Astrocyte (in vitro differentiated cells and primary cell): ENCODE results near the gene GFRA1. TPM values are rescaled to one million over a fixed set of nuclear protein-coding genes. Genes with fewer than 3 reads are reported as not detected.

Experiments used
- DNase-seq: peaks from one replicate; pipeline ENCODE4 v3.0.0-alpha.2; 2010; ENCODE audit warnings: low read depth
- FAIRE-seq: peaks from 2 replicates; lab custom pipeline; 2011; peaks lifted over from hg19 to GRCh38; lab: Jason Lieb, UNC
- H2AFZ ChIP-seq: 2 replicates; pipeline ENCODE4 v1.6.0; 2012; ENCODE audit warnings: low read depth, low read length, inconsistent platforms
- H3K27ac ChIP-seq: 2 replicates; pipeline ENCODE4 v1.5.1; 2011; ENCODE audit warnings: low read depth, low read length, inconsistent platforms
- H3K27me3 ChIP-seq: 2 replicates; pipeline ENCODE4 v1.6.0; 2011; ENCODE audit warnings: low read length, inconsistent platforms; ENCODE audit not compliant: insufficient read depth
- H3K36me3 ChIP-seq: 2 replicates; pipeline ENCODE4 v1.5.1; 2011; ENCODE audit warnings: low read length, inconsistent platforms; ENCODE audit not compliant: insufficient read depth
- H3K4me1 ChIP-seq: 2 replicates; pipeline ENCODE4 v1.5.1; 2011; ENCODE audit warnings: low read length, inconsistent platforms; ENCODE audit not compliant: insufficient read depth
- H3K4me2 ChIP-seq: 2 replicates; pipeline ENCODE4 v1.6.0; 2012; ENCODE audit warnings: low read length, inconsistent platforms
- H3K4me3 ChIP-seq: 2 replicates; pipeline ENCODE4 v1.5.1; 2011; ENCODE audit warnings: low read depth, mild to moderate bottlenecking, low read length, inconsistent platforms; ENCODE audit not compliant: insufficient read depth
- H3K79me2 ChIP-seq: 2 replicates; pipeline ENCODE4 v1.6.0; 2012; ENCODE audit warnings: mild to moderate bottlenecking, low read length, inconsistent platforms; ENCODE audit not compliant: insufficient read depth
- H3K9ac ChIP-seq: 2 replicates; pipeline ENCODE4 v1.6.0; 2012; ENCODE audit warnings: mild to moderate bottlenecking, low read length, inconsistent platforms
- H3K9me3 ChIP-seq: 2 replicates; pipeline ENCODE4 v1.5.1; 2012; ENCODE audit warnings: low read depth, mild to moderate bottlenecking, low read length, inconsistent platforms; ENCODE audit not compliant: insufficient read depth
- H4K20me1 ChIP-seq: 2 replicates; pipeline ENCODE4 v1.6.0; 2012; ENCODE audit warnings: low read length, inconsistent platforms; ENCODE audit not compliant: insufficient read depth
- H3K27ac Mint-ChIP-seq: one replicate; pipeline ENCODE4 v1.8.0; 2021; ENCODE audit warnings: mild to moderate bottlenecking, mixed read lengths; ENCODE audit not compliant: unreplicated experiment
- H3K27me3 Mint-ChIP-seq: one replicate; pipeline ENCODE4 v1.8.0; 2021; ENCODE audit warnings: low read depth, mixed read lengths; ENCODE audit not compliant: unreplicated experiment
- H3K36me3 Mint-ChIP-seq: one replicate; pipeline ENCODE4 v1.8.0; 2021; ENCODE audit warnings: low read depth, mixed read lengths; ENCODE audit not compliant: unreplicated experiment
- H3K4me1 Mint-ChIP-seq: one replicate; pipeline ENCODE4 v1.8.0; 2021; ENCODE audit warnings: low read depth, mixed read lengths; ENCODE audit not compliant: unreplicated experiment
- H3K4me3 Mint-ChIP-seq: one replicate; pipeline ENCODE4 v1.8.0; 2021; ENCODE audit warnings: mild to moderate bottlenecking, moderate library complexity, mixed read lengths; ENCODE audit not compliant: unreplicated experiment
- H3K9me3 Mint-ChIP-seq: one replicate; pipeline ENCODE4 v1.8.0; 2021; ENCODE audit warnings: mild to moderate bottlenecking, mixed read lengths; ENCODE audit not compliant: unreplicated experiment
- EZH2 ChIP-seq: IDR thresholded peaks from 2 replicates; pipeline ENCODE4 v1.6.1; 2012; ENCODE audit warnings: mild to moderate bottlenecking, low read length, inconsistent platforms; ENCODE audit not compliant: insufficient read depth
- total RNA-seq: library from RNA; stranded (reverse); gene quantifications from 2 replicates; pipeline ENCODE4 v1.2.1, GENCODE V29; 2021
- TF ChIP-seq, protein P1 (sequence below): IDR thresholded peaks from 2 replicates; pipeline ENCODE4 v1.5.1; 2011; ENCODE audit warnings: low read depth, mild to moderate bottlenecking, inconsistent platforms, low read length, moderate library complexity; ENCODE audit not compliant: insufficient read depth

Gene GFRA1
- total RNA-seq, 1 donor from 2014 or later, result 24.2 TPM

DNA sequence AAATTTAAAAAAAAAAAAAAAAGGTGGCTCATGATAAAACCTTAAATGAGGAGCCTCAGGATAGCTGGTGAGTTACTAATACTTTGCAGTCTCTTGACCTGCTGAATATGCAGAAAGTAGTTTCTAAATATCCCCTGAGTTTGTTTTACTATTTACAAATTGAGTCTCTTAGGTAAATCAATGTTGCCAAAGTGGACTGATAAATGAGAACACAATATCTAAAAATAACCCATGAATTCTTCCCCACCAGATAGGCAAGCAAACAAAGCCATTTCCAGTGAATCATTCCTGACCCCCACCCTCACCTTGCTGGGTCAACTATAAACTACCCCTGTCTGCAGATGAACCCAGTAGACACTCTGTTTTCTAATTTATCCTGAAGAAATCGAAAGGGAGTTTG is 78.9 kb downstream of the GFRA1 start:
- Histone ChIP-seq H3K4me2 (no peak overlapping the region), H3K4me3 (no peak overlapping the region), H4K20me1 (no peaks in the 10 kb centered on the region), H3K9me3 (peaks cover 6% of the 10 kb centered on the region), H3K27ac (no peak overlapping the region), H2AFZ (no peak overlapping the region), H3K9ac (no peak overlapping the region), H3K27me3 (no peaks in the 10 kb centered on the region), H3K4me1 (no peaks in the 10 kb centered on the region), H3K79me2 (no peaks in the 10 kb centered on the region), H3K36me3 (no peaks in the 10 kb centered on the region)
- Mint-ChIP-seq H3K27me3 (peaks cover 4% of the 10 kb centered on the region), H3K27ac (no peak overlapping the region), H3K9me3 (peaks cover 9% of the 10 kb centered on the region), H3K4me3 (no peak overlapping the region), H3K4me1 (no peaks in the 10 kb centered on the region), H3K36me3 (no peaks in the 10 kb centered on the region)
- no peak for TF ChIP-seq EZH2
- TF ChIP-seq, protein P1, sequence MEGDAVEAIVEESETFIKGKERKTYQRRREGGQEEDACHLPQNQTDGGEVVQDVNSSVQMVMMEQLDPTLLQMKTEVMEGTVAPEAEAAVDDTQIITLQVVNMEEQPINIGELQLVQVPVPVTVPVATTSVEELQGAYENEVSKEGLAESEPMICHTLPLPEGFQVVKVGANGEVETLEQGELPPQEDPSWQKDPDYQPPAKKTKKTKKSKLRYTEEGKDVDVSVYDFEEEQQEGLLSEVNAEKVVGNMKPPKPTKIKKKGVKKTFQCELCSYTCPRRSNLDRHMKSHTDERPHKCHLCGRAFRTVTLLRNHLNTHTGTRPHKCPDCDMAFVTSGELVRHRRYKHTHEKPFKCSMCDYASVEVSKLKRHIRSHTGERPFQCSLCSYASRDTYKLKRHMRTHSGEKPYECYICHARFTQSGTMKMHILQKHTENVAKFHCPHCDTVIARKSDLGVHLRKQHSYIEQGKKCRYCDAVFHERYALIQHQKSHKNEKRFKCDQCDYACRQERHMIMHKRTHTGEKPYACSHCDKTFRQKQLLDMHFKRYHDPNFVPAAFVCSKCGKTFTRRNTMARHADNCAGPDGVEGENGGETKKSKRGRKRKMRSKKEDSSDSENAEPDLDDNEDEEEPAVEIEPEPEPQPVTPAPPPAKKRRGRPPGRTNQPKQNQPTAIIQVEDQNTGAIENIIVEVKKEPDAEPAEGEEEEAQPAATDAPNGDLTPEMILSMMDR, result no peak
- DNase-seq, result no peak
- FAIRE-seq, result no peak

GRCh38 chr10:116190883-116191282 is 82.1 kb downstream of the GFRA1 start:
- Histone ChIP-seq H3K9ac (no peak overlapping the region), H3K27me3 (no peaks in the 10 kb centered on the region), H3K4me2 (no peak overlapping the region), H3K4me1 (no peaks in the 10 kb centered on the region), H2AFZ (no peak overlapping the region), H3K27ac (no peak overlapping the region), H3K9me3 (peaks cover 6% of the 10 kb centered on the region), H3K79me2 (no peaks in the 10 kb centered on the region), H3K4me3 (no peak overlapping the region), H3K36me3 (no peaks in the 10 kb centered on the region), H4K20me1 (no peaks in the 10 kb centered on the region)
- Mint-ChIP-seq H3K36me3 (no peaks in the 10 kb centered on the region), H3K4me1 (no peaks in the 10 kb centered on the region), H3K9me3 (peaks cover 9% of the 10 kb centered on the region), H3K27me3 (peaks cover 11% of the 10 kb centered on the region), H3K27ac (no peak overlapping the region), H3K4me3 (no peak overlapping the region)
- TF ChIP-seq EZH2, result no peak
- TF ChIP-seq, protein P1, result no peak
- DNase-seq (no peak), FAIRE-seq (no peak)

DNA sequence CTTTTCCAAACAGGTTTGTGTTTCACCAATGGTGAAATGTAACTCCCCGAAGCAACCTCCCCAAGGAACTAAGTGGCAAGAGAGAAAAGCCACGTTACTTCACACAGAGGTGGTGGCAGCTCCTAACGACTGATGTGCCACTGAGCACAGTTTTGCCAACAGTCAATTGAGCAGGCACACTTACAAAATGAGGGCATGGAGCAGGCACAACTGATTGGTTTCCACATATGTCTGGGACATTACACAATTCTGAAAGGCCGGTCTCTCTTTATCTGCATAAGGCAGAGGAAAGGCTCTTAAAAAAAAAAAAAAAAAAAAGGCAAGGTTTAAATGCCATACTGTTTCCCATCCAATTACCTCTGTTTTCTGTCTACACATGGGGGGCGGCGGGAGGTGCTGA is 86.7 kb downstream of the GFRA1 start:
- no peak overlapping the region for H3K27ac Mint-ChIP-seq
- H3K4me3 Mint-ChIP-seq, result no peak overlapping the region
- FAIRE-seq, result no peak

More for the DNA sequence above, 86.7 kb downstream of the GFRA1 start:
- no peaks in the 10 kb centered on the region for H3K4me1 Mint-ChIP-seq
- no peak overlapping the region for H3K9ac ChIP-seq
- H3K79me2 ChIP-seq, result no peaks in the 10 kb centered on the region
- no peak overlapping the region for H3K4me2 ChIP-seq
- no peaks in the 10 kb centered on the region for H3K4me1 ChIP-seq
- no peak for DNase-seq
- H3K9me3 Mint-ChIP-seq, result no peaks in the 10 kb centered on the region
- H3K27ac ChIP-seq, result no peak overlapping the region
- TF ChIP-seq, protein P1, result no peak
- TF ChIP-seq EZH2, result no peak
- H3K27me3 ChIP-seq, result no peaks in the 10 kb centered on the region
- no peaks in the 10 kb centered on the region for H3K36me3 ChIP-seq
- no peak overlapping the region for H3K4me3 ChIP-seq
- no peak overlapping the region for H2AFZ ChIP-seq
- H3K27me3 Mint-ChIP-seq, result peaks cover 18% of the 10 kb centered on the region
- peaks cover 3% of the 10 kb centered on the region for H4K20me1 ChIP-seq
- no peaks in the 10 kb centered on the region for H3K36me3 Mint-ChIP-seq
- no peaks in the 10 kb centered on the region for H3K9me3 ChIP-seq
